ENCODE measurements around the gene TEDC1.
A peak's percentile ranks its signal among the peaks of the same experiment; 100 is the strongest.

The TEDC1 gene

DNA sequence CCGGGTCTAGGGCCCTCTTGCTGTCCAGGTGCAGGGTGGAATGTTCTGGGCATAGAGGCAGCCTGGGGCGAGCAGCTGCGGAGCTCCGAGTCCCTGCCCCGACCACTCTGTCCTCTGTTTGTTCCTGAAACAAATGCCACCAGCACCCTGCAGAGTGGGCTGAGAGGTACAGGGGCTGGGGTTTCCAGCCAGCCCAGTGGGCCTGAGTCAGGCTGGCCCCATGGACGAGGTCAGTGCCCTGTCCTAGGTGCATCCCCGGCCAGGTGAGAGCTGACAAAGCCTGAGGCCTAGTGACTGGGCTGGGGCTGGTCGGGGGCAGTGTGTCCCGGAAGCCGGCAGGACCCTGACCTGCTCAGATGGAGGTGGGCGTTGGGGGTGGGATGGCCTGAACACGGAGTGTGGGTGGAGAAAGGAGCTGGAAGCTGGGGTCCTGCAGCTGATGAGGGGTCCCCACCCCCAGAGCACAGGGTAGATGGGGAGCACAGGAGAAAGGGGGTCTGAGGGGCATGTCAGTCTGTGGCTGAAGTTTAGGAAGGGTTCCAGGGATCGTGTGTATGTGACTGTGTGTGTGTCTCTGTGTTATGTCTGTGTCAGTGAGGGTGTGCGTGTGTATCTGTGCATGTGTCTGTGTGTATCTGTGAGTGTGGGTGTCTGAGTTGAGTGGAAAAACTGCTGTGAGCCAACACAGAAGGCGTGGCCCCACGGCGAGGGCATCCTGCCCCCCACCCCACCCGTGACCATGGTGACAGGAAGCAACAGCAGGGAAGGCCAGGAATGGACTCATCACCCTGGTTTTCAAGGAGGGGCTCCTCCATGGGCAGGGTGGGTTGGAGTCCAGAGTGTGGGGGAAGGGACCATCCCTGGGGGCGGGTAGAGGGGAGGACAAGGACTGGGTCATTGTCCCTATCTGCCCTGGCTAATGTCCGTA lies 6.7 kb upstream of the TEDC1 start:
- DNase-seq (ENCODE audit: low spot score): no peak

GRCh38 chr14:105484997-105485393 lies 6.1 kb upstream of the TEDC1 start:
- DNase-seq (ENCODE audit: low spot score): no peak

- no peak for DNase-seq (ENCODE audit: low spot score)
These were observed 5.3 kb upstream of the TEDC1 start for GRCh38 chr14:105485739-105486162.

- no peak for DNase-seq (ENCODE audit: low spot score)
These were observed 4.7 kb upstream of the TEDC1 start, which contains the start of gene CRIP1 for GRCh38 chr14:105486163-105486973. CRIP1 (plus strand) TSS chr14:105486886; CDS start chr14:105487260, 374 bp downstream.

- no peak for DNase-seq (ENCODE audit: low spot score)
These were observed 4.0 kb upstream of the TEDC1 start for GRCh38 chr14:105486974-105487448.

DNA sequence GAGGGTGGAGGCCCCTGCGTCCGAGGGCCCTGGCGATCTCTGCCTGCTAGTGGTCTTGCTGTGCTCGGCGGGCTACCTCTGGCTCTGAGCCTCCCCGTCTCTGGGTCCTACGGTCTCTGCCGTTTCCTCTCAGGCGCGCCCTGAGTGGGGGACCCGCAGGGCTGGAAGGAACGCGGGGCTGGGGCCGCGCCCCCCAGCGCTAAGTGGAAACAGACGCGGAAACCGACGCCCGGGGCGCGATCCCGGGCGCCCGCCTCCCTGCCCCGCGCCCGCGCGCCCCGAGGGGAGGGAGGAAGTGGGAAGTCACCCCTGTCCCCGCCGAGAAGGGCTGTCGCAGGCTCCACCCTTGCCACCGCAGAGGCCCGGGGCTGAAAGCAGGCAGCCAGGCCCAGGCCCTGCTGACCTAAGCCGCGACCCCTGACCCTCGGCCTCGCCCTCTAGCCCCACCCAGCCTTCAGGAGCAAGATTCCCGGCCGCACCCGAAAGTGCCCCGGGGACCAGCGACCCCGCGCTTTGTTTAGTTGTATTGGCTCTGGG lies 3.5 kb upstream of the TEDC1 start:
- DNase-seq (ENCODE audit: low spot score): no peak

- no peak for DNase-seq (ENCODE audit: low spot score)
These were observed 2.9 kb upstream of the TEDC1 start for GRCh38 chr14:105487986-105488777.

DNA sequence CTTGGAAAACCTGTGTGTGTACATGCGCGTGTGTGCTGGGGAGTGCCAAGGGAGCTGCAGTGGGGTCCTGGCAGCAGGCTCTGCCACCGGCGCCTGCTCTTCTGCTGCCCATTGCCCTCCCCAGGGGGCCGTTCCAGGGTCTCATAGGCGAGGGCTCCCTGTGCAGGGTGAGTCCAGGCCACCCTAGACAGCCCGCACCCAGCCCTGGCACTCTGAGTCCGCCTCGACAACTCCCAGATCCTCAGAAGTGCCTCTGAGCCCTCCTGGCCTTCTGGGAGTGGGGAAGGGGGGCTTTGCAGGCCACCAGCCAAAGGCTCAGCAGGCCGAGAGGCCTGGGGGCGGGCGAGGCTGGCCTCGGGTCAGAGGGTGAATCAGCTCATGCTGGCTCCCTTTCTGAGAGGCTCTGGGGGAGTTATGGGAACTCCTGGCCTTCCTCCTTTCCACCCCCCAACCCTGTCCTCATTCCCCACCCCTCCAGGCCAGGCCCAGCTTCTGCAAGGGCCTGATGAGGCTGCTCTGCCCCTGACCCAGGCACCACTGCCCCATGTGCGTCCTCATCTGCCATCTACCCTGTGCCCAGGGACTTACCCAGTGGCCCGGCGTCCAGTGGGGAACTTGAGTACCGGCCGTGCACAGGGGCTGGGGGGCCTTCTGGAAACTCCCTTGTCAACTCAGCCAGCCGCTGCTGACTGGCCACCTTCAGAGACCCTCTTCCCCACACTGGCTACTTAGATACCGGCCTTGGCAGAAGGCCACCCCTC lies 2.1 kb upstream of the TEDC1 start:
- DNase-seq (ENCODE audit: low spot score): no peak

DNA sequence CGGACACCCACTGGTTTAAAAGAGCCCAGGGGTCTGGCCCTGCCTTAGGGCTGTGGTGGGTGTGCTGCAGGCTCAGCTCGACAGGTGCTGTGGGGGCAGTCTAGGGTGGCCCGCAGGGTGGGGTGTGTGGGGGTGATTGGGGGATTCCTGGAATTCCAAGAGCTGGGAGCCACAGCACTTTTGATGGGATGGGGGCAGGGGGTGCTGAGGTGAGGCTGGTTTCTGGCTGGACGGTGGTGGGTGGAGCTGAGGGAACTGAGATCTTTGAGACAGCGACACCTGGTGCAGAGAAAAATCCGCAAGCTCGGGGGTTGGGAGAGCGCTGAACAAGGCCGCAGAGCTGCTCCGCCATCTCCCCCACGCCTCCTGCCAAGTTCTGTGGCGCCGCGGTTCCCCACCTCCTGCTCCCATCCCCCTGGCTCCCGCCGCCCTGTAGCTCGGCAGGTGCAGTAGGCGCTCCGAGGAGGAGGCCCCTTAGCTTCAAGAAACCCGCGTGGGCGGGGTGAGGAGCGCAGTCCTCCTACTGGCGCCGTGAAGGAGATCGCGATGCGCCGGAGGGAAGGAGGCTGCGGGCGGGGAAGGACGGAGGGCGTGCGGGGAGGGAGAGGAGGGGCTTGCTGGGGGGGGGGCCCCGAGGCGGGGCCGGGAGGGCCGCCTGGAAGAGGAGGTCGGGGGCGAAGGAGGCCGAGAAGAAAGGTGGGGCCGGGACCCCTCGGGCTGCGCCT lies 1.3 kb upstream of the TEDC1 start:
- peak; percentile 75 for DNase-seq (ENCODE audit: low spot score)

GRCh38 chr14:105490267-105490571 lies 827 bp upstream of the TEDC1 start:
- no peak for DNase-seq (ENCODE audit: low spot score)

GRCh38 chr14:105491366-105491973 lies 424 bp downstream of the TEDC1 start:
- peak; percentile 53 for DNase-seq (ENCODE audit: low spot score)

- DNase-seq (ENCODE audit: low spot score): no peak
These were observed 1.3 kb downstream of the TEDC1 start for GRCh38 chr14:105492031-105492970.

DNA sequence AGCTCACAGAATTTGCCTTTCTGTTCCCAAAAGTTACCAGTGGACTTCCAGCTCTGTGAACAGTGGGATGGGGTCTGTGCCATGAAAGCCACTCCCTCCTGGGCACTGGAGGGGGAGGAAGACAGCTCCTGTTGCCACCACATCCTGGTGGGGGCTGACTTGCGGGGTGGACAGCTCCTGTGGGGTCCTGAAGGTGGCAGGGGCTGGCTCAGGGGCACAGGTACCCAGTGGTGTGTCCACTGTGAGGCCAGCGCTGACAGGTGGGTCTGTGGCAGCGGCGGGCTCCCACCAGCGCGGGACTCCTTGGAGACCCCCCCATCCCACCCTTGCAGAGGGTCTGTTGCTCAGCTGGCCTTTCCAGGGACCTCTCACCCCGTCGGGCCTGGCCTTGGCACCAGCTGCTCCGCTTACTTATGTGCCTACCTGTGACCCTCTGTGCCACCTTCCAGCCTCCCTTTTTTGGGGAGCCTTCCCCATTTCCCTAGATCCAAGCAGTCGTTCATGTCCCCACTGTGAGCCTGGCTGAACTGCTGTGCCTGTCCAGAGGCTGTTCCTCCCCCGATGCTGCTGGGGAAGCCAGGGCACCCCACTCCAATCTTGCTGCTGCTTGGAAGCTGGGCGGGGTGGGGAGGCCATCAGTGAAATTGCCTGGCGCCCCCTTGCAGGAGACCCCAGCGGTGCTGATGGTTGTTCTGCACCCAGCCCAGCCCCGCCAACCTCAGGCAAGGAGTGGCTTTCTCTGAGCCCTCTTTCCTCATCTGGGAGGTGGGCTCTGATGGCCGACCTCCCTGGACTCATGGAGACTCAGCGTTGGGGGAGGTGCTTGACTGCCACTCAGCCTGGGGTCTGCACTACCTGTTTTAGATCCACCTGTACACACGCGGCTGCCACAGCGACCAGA lies 2.2 kb downstream of the TEDC1 start:
- no peak for DNase-seq (ENCODE audit: low spot score)

- DNase-seq (ENCODE audit: low spot score): no peak
These were observed 3.0 kb downstream of the TEDC1 start for GRCh38 chr14:105493921-105494605.

DNA sequence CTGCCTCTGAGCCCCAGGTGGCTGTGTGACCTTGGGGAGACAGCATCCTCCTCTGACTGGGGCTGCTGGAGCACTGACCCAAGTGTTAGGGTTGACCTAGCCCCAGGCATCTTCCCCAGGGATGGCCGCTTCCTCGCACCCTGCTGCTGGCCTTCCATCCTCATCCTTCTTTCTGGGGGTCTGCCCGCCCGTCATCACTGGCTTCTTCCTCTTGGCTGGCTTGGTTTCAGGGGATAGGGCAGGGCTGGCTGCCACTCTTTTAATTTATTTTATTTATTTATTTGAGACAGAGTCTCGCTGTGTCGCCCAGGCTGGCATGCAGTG lies 3.5 kb downstream of the TEDC1 start:
- DNase-seq (ENCODE audit: low spot score): no peak

DNA sequence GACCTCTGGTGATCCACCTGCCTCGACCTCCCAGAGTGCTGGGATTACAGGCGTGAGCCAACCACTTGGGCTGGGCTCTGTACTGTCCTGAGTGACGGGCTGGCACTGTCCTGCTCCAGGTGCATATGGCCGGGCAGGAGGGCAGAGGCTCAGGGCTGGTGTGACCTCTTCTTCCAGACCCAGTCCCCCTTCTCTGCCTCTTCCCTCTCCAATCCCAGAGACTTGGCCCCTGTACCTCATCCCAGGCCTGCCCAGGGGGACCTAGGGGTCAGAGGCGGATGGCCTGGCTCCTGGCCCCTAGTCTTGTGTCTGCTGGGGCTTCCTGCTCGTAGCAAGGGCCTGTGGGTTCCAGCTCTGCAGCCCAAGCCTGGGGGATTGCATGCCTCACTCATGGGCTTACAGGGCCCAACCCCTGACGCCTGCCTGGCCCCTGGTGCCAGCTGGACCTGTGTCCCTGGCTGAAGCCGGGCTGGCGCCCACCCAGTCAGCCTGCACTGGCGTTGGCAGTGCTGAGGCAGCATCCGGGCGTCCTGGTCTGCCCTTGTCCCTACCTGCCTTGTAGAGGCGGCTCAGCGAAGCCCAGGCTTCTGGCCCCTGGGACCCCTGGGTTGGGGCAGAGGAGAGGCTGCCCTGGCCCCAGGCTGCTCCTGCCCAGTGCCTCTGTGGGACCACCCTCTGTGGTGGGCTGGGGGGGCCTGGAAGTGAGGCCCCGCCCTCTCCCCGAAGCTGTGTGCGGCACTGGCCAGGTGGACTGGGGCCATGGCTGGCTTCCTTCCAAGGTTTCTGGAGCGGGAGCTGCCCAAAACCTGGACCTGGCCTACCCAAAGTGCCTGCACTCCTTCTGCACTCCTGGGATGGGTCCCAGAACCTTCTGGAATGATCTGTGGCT lies 4.3 kb downstream of the TEDC1 start:
- DNase-seq (ENCODE audit: low spot score): no peak
